GM19395 (cell line): ENCODE results near the gene LMNTD2.
A peak's percentile ranks its signal among the peaks of the same experiment; 100 is the strongest.

ENCODE experiments used
- ATAC-seq: cut with Tn5 transposase; IDR thresholded peaks from one replicate; pipeline ENCODE4 v1.9.1; 2021; ENCODE audit warnings: mild to moderate bottlenecking, moderate library complexity; ENCODE audit not compliant: unreplicated experiment

Gene LMNTD2

GRCh38 chr11:568306-569157 lies 8.0 kb upstream of the LMNTD2 start:
- peak; percentile 84 for ATAC-seq

GRCh38 chr11:567629-568292 lies 7.2 kb upstream of the LMNTD2 start:
- ATAC-seq = peak; percentile 9

- no peak for ATAC-seq
Observed at GRCh38 chr11:567011-567628, 6.6 kb upstream of the LMNTD2 start.

- ATAC-seq = no peak
Observed at GRCh38 chr11:565921-566509, 5.5 kb upstream of the LMNTD2 start.

GRCh38 chr11:563812-564578 lies 3.5 kb upstream of the LMNTD2 start:
- ATAC-seq = no peak

- ATAC-seq = no peak
Observed at GRCh38 chr11:563066-563811, 2.7 kb upstream of the LMNTD2 start.

- no peak for ATAC-seq
Observed at GRCh38 chr11:562046-562645, 1.6 kb upstream of the LMNTD2 start.

GRCh38 chr11:561148-562003 lies 838 bp upstream of the LMNTD2 start:
- peak; percentile 27 for ATAC-seq

GRCh38 chr11:559712-560304 lies 730 bp downstream of the LMNTD2 start:
- ATAC-seq = no peak

GRCh38 chr11:559020-559620 lies 1.4 kb downstream of the LMNTD2 start:
- ATAC-seq = no peak

- ATAC-seq = no peak
Observed at GRCh38 chr11:558503-558902, 2.0 kb downstream of the LMNTD2 start.

- no peak for ATAC-seq
Observed at GRCh38 chr11:557328-558132, 3.0 kb downstream of the LMNTD2 start.

GRCh38 chr11:556662-557256 lies 3.8 kb downstream of the LMNTD2 start:
- no peak for ATAC-seq

- ATAC-seq = no peak
Observed at GRCh38 chr11:555780-556661, 4.5 kb downstream of the LMNTD2 start.

- no peak for ATAC-seq
Observed at GRCh38 chr11:555227-555779, 5.2 kb downstream of the LMNTD2 start.
